Endothelial cell of umbilical vein (primary cell): ENCODE data around the gene ADAMTS17. TPM values are rescaled to one million over a fixed set of nuclear protein-coding genes. Genes with fewer than 3 reads are reported as not detected.

Experiments used
- BruUV-seq: library from RNA; stranded (reverse); fragments of 400-500 nt; replicated peaks from 2 replicates; lab custom pipeline; 2021; lab: Mats Ljungman, UMichigan
- CTCF ChIA-PET: fragments of 300-600, 350-600 bp; sonication (Branson Sonifier 250); formaldehyde crosslinking; loops from one replicate; lab custom pipeline; 2021; ENCODE audit warnings: antibody characterized with exemption, inconsistent platforms; lab: Charles Lee
- POLR2A ChIA-PET: fragments of 300-600, 350-600 bp; sonication (Branson Sonifier 250); formaldehyde crosslinking; loops from one replicate; lab custom pipeline; 2021; ENCODE audit warnings: antibody characterized with exemption, inconsistent platforms; lab: Charles Lee
- DNase-seq: peaks from one replicate; pipeline ENCODE4 v3.0.0-alpha.2; 2011; ENCODE audit warnings: low read depth, low spot score
- FAIRE-seq: peaks from 2 replicates; lab custom pipeline; 2011; peaks lifted over from hg19 to GRCh38; lab: Jason Lieb, UNC
- H2AFZ ChIP-seq: 2 replicates; pipeline ENCODE4 v1.6.0; 2012; ENCODE audit warnings: low read depth, low read length, control low read depth, inconsistent platforms
- H3K27ac ChIP-seq: 2 replicates; pipeline ENCODE4 v1.5.1; 2011; ENCODE audit warnings: low read depth, mild to moderate bottlenecking, control low read depth, low read length, moderate library complexity; ENCODE audit not compliant: insufficient read depth
- H3K27me3 ChIP-seq, 2 experiments: 2 replicates each; pipeline versions ENCODE4 v1.6.0 to v1.6.1; 2011; ENCODE audit warnings: low read length in 2 of 2, mixed read lengths in 1 of 2; ENCODE audit not compliant: control insufficient read depth in 2 of 2, insufficient read depth in 2 of 2
- H3K36me3 ChIP-seq, 2 experiments: 2 replicates in 1 of 2; 3 replicates in 1 of 2; pipeline ENCODE4 v1.5.1; 2011; ENCODE audit warnings: low read length in 2 of 2, mild to moderate bottlenecking in 1 of 2, moderate library complexity in 1 of 2; ENCODE audit not compliant: control insufficient read depth in 2 of 2, insufficient read depth in 2 of 2; ENCODE audit errors: extremely low read depth in 1 of 2
- H3K4me1 ChIP-seq: 3 replicates; pipeline ENCODE4 v1.5.1; 2011; ENCODE audit warnings: mild to moderate bottlenecking, low read length; ENCODE audit not compliant: control insufficient read depth, insufficient read depth; ENCODE audit errors: extremely low read depth
- H3K4me2 ChIP-seq: 2 replicates; pipeline ENCODE4 v1.6.1; 2011; ENCODE audit warnings: low read length, control low read depth, mixed read lengths; ENCODE audit not compliant: insufficient read depth
- H3K4me3 ChIP-seq, 3 experiments: fragments of 200-600 bp in 1 of 3; sonication (generic), shearing (Covaris generic) in 1 of 3; replicated peaks in 1 of 3; 2 replicates each; pipeline ENCODE4 v1.5.1; 2011 to 2016; ENCODE audit warnings: control low read depth in 3 of 3, low read length in 3 of 3, mild to moderate bottlenecking in 2 of 3, inconsistent platforms in 1 of 3, low read depth in 1 of 3, moderate library complexity in 1 of 3; ENCODE audit not compliant: insufficient read depth in 1 of 3
- H3K79me2 ChIP-seq: 2 replicates; pipeline ENCODE4 v1.6.0; 2012; ENCODE audit warnings: low read length, inconsistent platforms; ENCODE audit not compliant: control insufficient read depth, insufficient read depth
- H3K9ac ChIP-seq: replicated peaks from 2 replicates; pipeline ENCODE3; 2011; ENCODE audit warnings: low read length, control low read depth; ENCODE audit not compliant: insufficient read depth; ENCODE audit errors: extremely low read depth
- H3K9me1 ChIP-seq: replicated peaks from 3 replicates; pipeline ENCODE4 v1.6.0; 2011; ENCODE audit warnings: mild to moderate bottlenecking, low read length; ENCODE audit not compliant: control insufficient read depth, insufficient read depth; ENCODE audit errors: extremely low read depth
- H3K9me3 ChIP-seq: replicated peaks from 2 replicates; pipeline ENCODE4 v1.5.1; 2012; ENCODE audit warnings: low read length, inconsistent platforms; ENCODE audit not compliant: control insufficient read depth, insufficient read depth
- H4K20me1 ChIP-seq: replicated peaks from 2 replicates; pipeline ENCODE3; 2011; ENCODE audit warnings: mild to moderate bottlenecking, low read length; ENCODE audit not compliant: control insufficient read depth, insufficient read depth; ENCODE audit errors: extremely low read depth
- CTCF ChIP-seq, 2 donors: IDR thresholded peaks; 1 replicate in 1 of 2; 2 replicates in 1 of 2; pipeline ENCODE4 v1.5.1; 2011; ENCODE audit warnings: low read length in 2 of 2, mild to moderate bottlenecking in 2 of 2, moderate library complexity in 2 of 2, control low read depth in 1 of 2, inconsistent platforms in 1 of 2, low read depth in 1 of 2; ENCODE audit not compliant: insufficient read depth in 1 of 2; ENCODE audit errors: extremely low read depth in 1 of 2
- EZH2 ChIP-seq: IDR thresholded peaks from 2 replicates; pipeline ENCODE4 v1.6.1; 2012; ENCODE audit warnings: borderline replicate concordance, low read depth, mild to moderate bottlenecking, moderate library complexity, low read length, inconsistent platforms; ENCODE audit not compliant: severe bottlenecking
- FOS ChIP-seq: IDR thresholded peaks from 2 replicates; pipeline ENCODE4 v1.6.1; 2011; ENCODE audit warnings: mild to moderate bottlenecking, low read length, moderate library complexity, borderline replicate concordance; ENCODE audit not compliant: insufficient read depth
- GATA2 ChIP-seq: IDR thresholded peaks from 2 replicates; pipeline ENCODE4 v1.7.0; 2011; ENCODE audit warnings: low read depth, mild to moderate bottlenecking, moderate library complexity, mixed read lengths, low read length; ENCODE audit not compliant: insufficient read length, insufficient read depth
- JUN ChIP-seq: IDR thresholded peaks from 2 replicates; pipeline ENCODE4 v1.6.1; 2011; ENCODE audit warnings: borderline replicate concordance, low read depth; ENCODE audit not compliant: insufficient read length, insufficient read depth
- MYC ChIP-seq: IDR thresholded peaks from one replicate; pipeline ENCODE4 v1.6.1; 2011; ENCODE audit warnings: mild to moderate bottlenecking, low read depth, low read length
- POLR2A ChIP-seq: IDR thresholded peaks from 2 replicates; pipeline ENCODE4 v1.6.1; 2012; ENCODE audit warnings: low read depth, mild to moderate bottlenecking, control low read depth, low read length
- POLR2AphosphoS5 ChIP-seq: IDR thresholded peaks from 2 replicates; pipeline ENCODE4 v1.6.1; 2012; ENCODE audit warnings: low read depth, mild to moderate bottlenecking, control low read depth, low read length, moderate library complexity; ENCODE audit not compliant: insufficient read depth
- dilution Hi-C: fragments of 300-500 bp; cut with MboI; formaldehyde crosslinking; loops from one replicate; pipeline ENCODE4 v1.15.0; 2019; ENCODE audit warnings: low sequenced_read_pairs; ENCODE audit not compliant: extremely low pct_ligation_motif_present
- intact Hi-C: fragments of 100-400 bp; cut with micrococcal nuclease; formaldehyde crosslinking; loops from one replicate; pipeline ENCODE4 v1.10.0; 2022
- polyA plus RNA-seq, 4 experiments: library from polyadenylated mRNA; depleted of rRNA in 3 of 4; stranded (reverse) in 3 of 4; unstranded in 1 of 4; fragments of >200 nt; gene quantifications; 2 replicates each; pipeline versions ENCODE4 v1.2.1 to v1.2.3, GENCODE V29; 2011 to 2012; ENCODE audit warnings: missing spikeins in 1 of 4
- total RNA-seq: library from RNA; stranded (reverse); gene quantifications from 2 replicates; pipeline ENCODE4 v1.2.3, GENCODE V29; 2021
- TF ChIP-seq, protein P1 (sequence below): IDR thresholded peaks from 2 replicates; pipeline ENCODE4 v1.6.1; 2011; ENCODE audit not compliant: insufficient read depth, insufficient read length

The ADAMTS17 gene
- total and polyA plus RNA-seq, 2 donors (not counting 3 experiments of a cell fraction or from before 2014, with no cell fraction given) = 0.12 TPM; not detected in 1

GRCh38 chr15:100314809-100315400 is 26.9 kb downstream of the ADAMTS17 start:
- POLR2A ChIA-PET = no interaction called here
- Histone ChIP-seq H3K79me2 (no peaks in the 10 kb centered on the region), H3K36me3 (no peaks in the 10 kb centered on the region), H3K4me3 (no peak overlapping the region), H3K27ac (no peak overlapping the region), H3K9ac (no peak overlapping the region), H2AFZ (no peak overlapping the region), H3K9me3 (no peaks in the 10 kb centered on the region), H4K20me1 (no peaks in the 10 kb centered on the region), H3K4me1 (no peaks in the 10 kb centered on the region), H3K4me2 (no peak overlapping the region), H3K27me3 (no peaks in the 10 kb centered on the region), H3K9me1 (no peaks in the 10 kb centered on the region)
- intact Hi-C loops = no loop called here
- no TSS peak for BruUV-seq
- FAIRE-seq (no peak), DNase-seq (no peak)
- dilution Hi-C loops = no loop called here
- CTCF ChIA-PET = no interaction called here
- no peak for TF ChIP-seq FOS
- no peak for TF ChIP-seq EZH2
- TF ChIP-seq, protein P1, sequence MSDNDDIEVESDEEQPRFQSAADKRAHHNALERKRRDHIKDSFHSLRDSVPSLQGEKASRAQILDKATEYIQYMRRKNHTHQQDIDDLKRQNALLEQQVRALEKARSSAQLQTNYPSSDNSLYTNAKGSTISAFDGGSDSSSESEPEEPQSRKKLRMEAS = no peak
- TF ChIP-seq MYC = no peak
- TF ChIP-seq JUN = no peak
- TF ChIP-seq POLR2A = no peak

GRCh38 chr15:100311833-100312476 is 29.8 kb downstream of the ADAMTS17 start:
- no peaks in the 10 kb centered on the region for H3K4me1 ChIP-seq
- H3K4me2 ChIP-seq = no peak overlapping the region
- H4K20me1 ChIP-seq = no peaks in the 10 kb centered on the region
- no peaks in the 10 kb centered on the region for H3K9me1 ChIP-seq
- no peaks in the 10 kb centered on the region for H3K36me3 ChIP-seq
- ChIA-PET CTCF (no interaction called here), POLR2A (no interaction called here)
- no TSS peak for BruUV-seq
- no peak overlapping the region for H2AFZ ChIP-seq
- TF ChIP-seq FOS (no peak), JUN (no peak), POLR2AphosphoS5 (no peak), GATA2 (no peak), CTCF (IDR thresholded peaks at IDR 0.05; ENCODE audit: extremely low read depth in 1 of 2, insufficient read depth in 1 of 2, low read depth in 1 of 2, low read length in 2 of 2) (no peak), MYC (no peak), EZH2 (no peak), POLR2A (no peak)
- TF ChIP-seq, protein P1 = no peak
- intact Hi-C loops (no loop called here), dilution Hi-C loops (no loop called here)
- no peak overlapping the region for H3K9ac ChIP-seq
- DNase-seq (no peak), FAIRE-seq (no peak)
- H3K27me3 ChIP-seq = no peaks in the 10 kb centered on the region
- H3K4me3 ChIP-seq = no peak overlapping the region
- no peaks in the 10 kb centered on the region for H3K9me3 ChIP-seq
- no peak overlapping the region for H3K27ac ChIP-seq
- no peaks in the 10 kb centered on the region for H3K79me2 ChIP-seq
